ENCODE results near the gene VPS8. TPM values are rescaled to one million over a fixed set of nuclear protein-coding genes. Genes with fewer than 3 reads are reported as not detected.
A peak's percentile ranks its signal among the peaks of the same experiment; 100 is the strongest.

Gene VPS8
- total RNA-seq (73.8 TPM), polyA plus RNA-seq (10 to 100 TPM; 23.4 to 27.6 (median 26.8) TPM)

- H3K4me1 Mint-ChIP-seq: peaks cover 7 to 51% (median 40%) of the 10 kb centered on the region in 4 donors
- peaks cover 0 to 3% (median 0%) of the 10 kb centered on the region in 7 donors for H3K9me3 Mint-ChIP-seq
Observed at GRCh38 chr3:184811999-184812661, at the start of gene VPS8. VPS8 (plus strand) TSS chr3:184812166; CDS start chr3:184824633, 12,467 bp downstream.

GRCh38 chr3:184764191-184764590 lies 47.8 kb upstream of the VPS8 start:
- ATAC-seq (ENCODE audit: low read depth in 2 of 2) (no peak), DNase-seq (no peak)
- Histone ChIP-seq H3K27ac (ENCODE audit: insufficient read depth, low read length, poor library complexity, severe bottlenecking) (no peak overlapping the region), H3K36me3 (ENCODE audit: control insufficient read depth, insufficient read depth, low read length) (no peaks in the 10 kb centered on the region), H3K9me3 (ENCODE audit: control insufficient read depth in 2 of 2, low read length in 2 of 2) (no peaks in the 10 kb centered on the region), H3K4me1 (ENCODE audit: control insufficient read depth, insufficient read depth, low read length, poor library complexity, severe bottlenecking) (no peaks in the 10 kb centered on the region), H3K4me3 (ENCODE audit: low read depth, low read length) (no peak overlapping the region), H3K27me3 (ENCODE audit: control insufficient read depth, insufficient read depth, low read length) (peaks cover 2% of the 10 kb centered on the region)
- H3K4me3 Mint-ChIP-seq: no peak overlapping the region
- H3K27ac Mint-ChIP-seq: no peak overlapping the region
- no peaks in the 10 kb centered on the region for H3K4me1 Mint-ChIP-seq
- H3K36me3 Mint-ChIP-seq: no peaks in the 10 kb centered on the region
- H3K9me3 Mint-ChIP-seq: peaks cover 0 to 2% (median 0%) of the 10 kb centered on the region in 7 donors
- peaks cover 7% of the 10 kb centered on the region for H3K27me3 Mint-ChIP-seq

More at GRCh38 chr3:184811999-184812661, at the start of gene VPS8:
- peak within 1 kb of the TSS; percentile 96 to 98 (median 96) for H3K27ac Mint-ChIP-seq
- Histone ChIP-seq H3K9me3 (ENCODE audit: control insufficient read depth in 2 of 2, low read length in 2 of 2) (no peaks in the 10 kb centered on the region), H3K4me3 (ENCODE audit: low read depth, low read length) (peak within 1 kb of the TSS; percentile 92), H3K27me3 (ENCODE audit: control insufficient read depth, insufficient read depth, low read length) (peaks cover 2% of the 10 kb centered on the region), H3K36me3 (ENCODE audit: control insufficient read depth, insufficient read depth, low read length) (no peaks in the 10 kb centered on the region), H3K27ac (ENCODE audit: insufficient read depth, low read length, poor library complexity, severe bottlenecking) (peak within 1 kb of the TSS; percentile 80), H3K4me1 (ENCODE audit: control insufficient read depth, insufficient read depth, low read length, poor library complexity, severe bottlenecking) (peaks cover 37% of the 10 kb centered on the region)
- peaks cover 13% of the 10 kb centered on the region for H3K36me3 Mint-ChIP-seq
- peak within 1 kb of the TSS; percentile 99 to 100 (median 99) for H3K4me3 Mint-ChIP-seq
- peak; percentile 91 to 94 for ATAC-seq (ENCODE audit: low read depth in 2 of 2)
- peak; percentile 95 to 98 (median 96) for DNase-seq
- H3K27me3 Mint-ChIP-seq: peaks cover 11% of the 10 kb centered on the region

GRCh38 chr3:184765047-184765729 lies 46.8 kb upstream of the VPS8 start:
- ATAC-seq (ENCODE audit: low read depth in 2 of 2) (no peak), DNase-seq (no peak)
- H3K4me3 Mint-ChIP-seq: no peak overlapping the region
- peaks cover 0 to 2% (median 0%) of the 10 kb centered on the region in 7 donors for H3K9me3 Mint-ChIP-seq
- Histone ChIP-seq H3K4me1 (ENCODE audit: control insufficient read depth, insufficient read depth, low read length, poor library complexity, severe bottlenecking) (no peaks in the 10 kb centered on the region), H3K36me3 (ENCODE audit: control insufficient read depth, insufficient read depth, low read length) (no peaks in the 10 kb centered on the region), H3K4me3 (ENCODE audit: low read depth, low read length) (no peak overlapping the region), H3K27ac (ENCODE audit: insufficient read depth, low read length, poor library complexity, severe bottlenecking) (no peak overlapping the region), H3K27me3 (ENCODE audit: control insufficient read depth, insufficient read depth, low read length) (peaks cover 2% of the 10 kb centered on the region), H3K9me3 (ENCODE audit: control insufficient read depth in 2 of 2, low read length in 2 of 2) (no peaks in the 10 kb centered on the region)
- H3K4me1 Mint-ChIP-seq: no peaks in the 10 kb centered on the region
- H3K27ac Mint-ChIP-seq: no peak overlapping the region
- peaks cover 7% of the 10 kb centered on the region for H3K27me3 Mint-ChIP-seq
- no peaks in the 10 kb centered on the region for H3K36me3 Mint-ChIP-seq

- H3K9me3 Mint-ChIP-seq: peaks cover 0 to 2% (median 0%) of the 10 kb centered on the region in 7 donors
- H3K27me3 Mint-ChIP-seq: peaks cover 7% of the 10 kb centered on the region
- ATAC-seq (ENCODE audit: low read depth in 2 of 2) (no peak), DNase-seq (no peak)
- no peaks in the 10 kb centered on the region for H3K9me3 ChIP-seq (ENCODE audit: control insufficient read depth in 2 of 2, low read length in 2 of 2)
- no peak overlapping the region for H3K4me3 ChIP-seq (ENCODE audit: low read depth, low read length)
- H3K36me3 Mint-ChIP-seq: no peaks in the 10 kb centered on the region
- H3K4me1 ChIP-seq (ENCODE audit: control insufficient read depth, insufficient read depth, low read length, poor library complexity, severe bottlenecking): no peaks in the 10 kb centered on the region
- H3K27ac Mint-ChIP-seq: no peak overlapping the region
- peaks cover 2% of the 10 kb centered on the region for H3K27me3 ChIP-seq (ENCODE audit: control insufficient read depth, insufficient read depth, low read length)
- H3K27ac ChIP-seq (ENCODE audit: insufficient read depth, low read length, poor library complexity, severe bottlenecking): no peak overlapping the region
- no peaks in the 10 kb centered on the region for H3K36me3 ChIP-seq (ENCODE audit: control insufficient read depth, insufficient read depth, low read length)
- no peaks in the 10 kb centered on the region for H3K4me1 Mint-ChIP-seq
- no peak overlapping the region for H3K4me3 Mint-ChIP-seq
Observed at GRCh38 chr3:184765730-184766074, 46.3 kb upstream of the VPS8 start.

- H3K27ac ChIP-seq (ENCODE audit: insufficient read depth, low read length, poor library complexity, severe bottlenecking): no peak overlapping the region
- peak in 1 of 3 donors; percentile 40 for DNase-seq
- Mint-ChIP-seq H3K36me3 (no peaks in the 10 kb centered on the region), H3K9me3 (peaks cover 0 to 2% (median 0%) of the 10 kb centered on the region in 7 donors), H3K4me1 (no peaks in the 10 kb centered on the region), H3K27me3 (peaks cover 7% of the 10 kb centered on the region), H3K4me3 (no peak overlapping the region), H3K27ac (peak overlapping the region in 1 of 3 donors; percentile 72)
- peaks cover 2% of the 10 kb centered on the region for H3K27me3 ChIP-seq (ENCODE audit: control insufficient read depth, insufficient read depth, low read length)
- H3K4me3 ChIP-seq (ENCODE audit: low read depth, low read length): no peak overlapping the region
- no peaks in the 10 kb centered on the region for H3K9me3 ChIP-seq (ENCODE audit: control insufficient read depth in 2 of 2, low read length in 2 of 2)
- no peaks in the 10 kb centered on the region for H3K4me1 ChIP-seq (ENCODE audit: control insufficient read depth, insufficient read depth, low read length, poor library complexity, severe bottlenecking)
- no peaks in the 10 kb centered on the region for H3K36me3 ChIP-seq (ENCODE audit: control insufficient read depth, insufficient read depth, low read length)
- ATAC-seq (ENCODE audit: low read depth in 2 of 2): no peak
Observed at GRCh38 chr3:184766555-184767261, 45.3 kb upstream of the VPS8 start.

- H3K36me3 Mint-ChIP-seq: no peaks in the 10 kb centered on the region
- no peaks in the 10 kb centered on the region for H3K4me1 Mint-ChIP-seq
Observed at GRCh38 chr3:184767377-184767776, 44.6 kb upstream of the VPS8 start.

GRCh38 chr3:184769382-184770170 lies 42.4 kb upstream of the VPS8 start:
- Mint-ChIP-seq H3K9me3 (no peaks in the 10 kb centered on the region), H3K27ac (no peak overlapping the region), H3K36me3 (no peaks in the 10 kb centered on the region), H3K4me3 (no peak overlapping the region), H3K4me1 (no peaks in the 10 kb centered on the region), H3K27me3 (peaks cover 7% of the 10 kb centered on the region)
- H3K36me3 ChIP-seq (ENCODE audit: control insufficient read depth, insufficient read depth, low read length): no peaks in the 10 kb centered on the region
- no peak overlapping the region for H3K27ac ChIP-seq (ENCODE audit: insufficient read depth, low read length, poor library complexity, severe bottlenecking)
- no peaks in the 10 kb centered on the region for H3K9me3 ChIP-seq (ENCODE audit: control insufficient read depth in 2 of 2, low read length in 2 of 2)
- no peak for DNase-seq
- H3K27me3 ChIP-seq (ENCODE audit: control insufficient read depth, insufficient read depth, low read length): peaks cover 2% of the 10 kb centered on the region
- no peak for ATAC-seq (ENCODE audit: low read depth in 2 of 2)
- H3K4me3 ChIP-seq (ENCODE audit: low read depth, low read length): no peak overlapping the region
- no peaks in the 10 kb centered on the region for H3K4me1 ChIP-seq (ENCODE audit: control insufficient read depth, insufficient read depth, low read length, poor library complexity, severe bottlenecking)

More at GRCh38 chr3:184767377-184767776, 44.6 kb upstream of the VPS8 start:
- H3K4me3 Mint-ChIP-seq: no peak overlapping the region
- peaks cover 7% of the 10 kb centered on the region for H3K27me3 Mint-ChIP-seq
- Histone ChIP-seq H3K4me3 (ENCODE audit: low read depth, low read length) (no peak overlapping the region), H3K9me3 (ENCODE audit: control insufficient read depth in 2 of 2, low read length in 2 of 2) (no peaks in the 10 kb centered on the region), H3K4me1 (ENCODE audit: control insufficient read depth, insufficient read depth, low read length, poor library complexity, severe bottlenecking) (no peaks in the 10 kb centered on the region), H3K36me3 (ENCODE audit: control insufficient read depth, insufficient read depth, low read length) (no peaks in the 10 kb centered on the region), H3K27me3 (ENCODE audit: control insufficient read depth, insufficient read depth, low read length) (peaks cover 2% of the 10 kb centered on the region), H3K27ac (ENCODE audit: insufficient read depth, low read length, poor library complexity, severe bottlenecking) (no peak overlapping the region)
- peaks cover 0 to 2% (median 0%) of the 10 kb centered on the region in 7 donors for H3K9me3 Mint-ChIP-seq
- ATAC-seq (ENCODE audit: low read depth in 2 of 2) (no peak), DNase-seq (no peak)
- H3K27ac Mint-ChIP-seq: no peak overlapping the region

Data from CD4-positive, CD25-positive, alpha-beta regulatory T cell (primary cell).